GM06990 (cell line): ENCODE data around the gene RNLS.
"Not testable (repeated sequence)": the region's sequence is repeated elsewhere in the genome, so short reads cannot be mapped to it uniquely, and the experiment has no call there.

Experiments
- DNase-seq: peaks from one replicate; pipeline ENCODE4 v3.0.0-alpha.2; 2011; ENCODE audit not compliant: insufficient read length; ENCODE audit errors: extremely low read depth
- H3K27me3 ChIP-seq: replicated peaks from 2 replicates; pipeline ENCODE4 v1.6.0; 2011; ENCODE audit warnings: low read length; ENCODE audit not compliant: control insufficient read depth, insufficient read depth
- H3K36me3 ChIP-seq: 2 replicates; pipeline ENCODE4 v1.5.1; 2011; ENCODE audit warnings: low read length; ENCODE audit not compliant: control insufficient read depth, insufficient read depth
- H3K4me3 ChIP-seq: replicated peaks from 2 replicates; pipeline ENCODE4 v1.5.1; 2011; ENCODE audit warnings: low read depth, mild to moderate bottlenecking, control low read depth, low read length
- TF ChIP-seq, protein P1 (sequence below): IDR thresholded peaks from 2 replicates; pipeline ENCODE4 v1.5.1; 2011; ENCODE audit warnings: low read length, control low read depth, mild to moderate bottlenecking, inconsistent platforms; ENCODE audit not compliant: insufficient read depth, poor library complexity, severe bottlenecking

Gene RNLS

DNA sequence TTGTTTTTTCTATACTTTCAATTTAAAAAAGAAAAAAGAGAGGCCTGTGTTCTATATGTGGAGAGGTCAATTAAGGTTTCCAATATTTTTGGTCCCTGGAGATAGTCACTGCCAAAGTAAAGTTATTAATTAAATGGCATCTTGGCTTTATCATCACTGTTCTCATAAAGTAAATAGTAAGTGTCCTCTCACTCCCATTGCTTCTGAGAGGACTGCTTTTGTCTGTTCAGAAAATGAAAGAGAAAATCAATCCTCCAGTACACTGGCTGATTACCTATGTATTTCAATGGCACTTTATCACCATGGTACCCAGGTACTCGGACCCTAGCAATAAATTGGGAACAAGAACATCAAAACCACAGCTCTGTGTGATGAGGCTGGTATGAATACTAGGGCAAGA, 94.0 kb downstream of the RNLS start:
- TF ChIP-seq, protein P1, sequence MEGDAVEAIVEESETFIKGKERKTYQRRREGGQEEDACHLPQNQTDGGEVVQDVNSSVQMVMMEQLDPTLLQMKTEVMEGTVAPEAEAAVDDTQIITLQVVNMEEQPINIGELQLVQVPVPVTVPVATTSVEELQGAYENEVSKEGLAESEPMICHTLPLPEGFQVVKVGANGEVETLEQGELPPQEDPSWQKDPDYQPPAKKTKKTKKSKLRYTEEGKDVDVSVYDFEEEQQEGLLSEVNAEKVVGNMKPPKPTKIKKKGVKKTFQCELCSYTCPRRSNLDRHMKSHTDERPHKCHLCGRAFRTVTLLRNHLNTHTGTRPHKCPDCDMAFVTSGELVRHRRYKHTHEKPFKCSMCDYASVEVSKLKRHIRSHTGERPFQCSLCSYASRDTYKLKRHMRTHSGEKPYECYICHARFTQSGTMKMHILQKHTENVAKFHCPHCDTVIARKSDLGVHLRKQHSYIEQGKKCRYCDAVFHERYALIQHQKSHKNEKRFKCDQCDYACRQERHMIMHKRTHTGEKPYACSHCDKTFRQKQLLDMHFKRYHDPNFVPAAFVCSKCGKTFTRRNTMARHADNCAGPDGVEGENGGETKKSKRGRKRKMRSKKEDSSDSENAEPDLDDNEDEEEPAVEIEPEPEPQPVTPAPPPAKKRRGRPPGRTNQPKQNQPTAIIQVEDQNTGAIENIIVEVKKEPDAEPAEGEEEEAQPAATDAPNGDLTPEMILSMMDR, result no peak
- no peaks in the 10 kb centered on the region for H3K27me3 ChIP-seq
- no peaks in the 10 kb centered on the region for H3K36me3 ChIP-seq
- no peak overlapping the region for H3K4me3 ChIP-seq
- no peak for DNase-seq

DNA sequence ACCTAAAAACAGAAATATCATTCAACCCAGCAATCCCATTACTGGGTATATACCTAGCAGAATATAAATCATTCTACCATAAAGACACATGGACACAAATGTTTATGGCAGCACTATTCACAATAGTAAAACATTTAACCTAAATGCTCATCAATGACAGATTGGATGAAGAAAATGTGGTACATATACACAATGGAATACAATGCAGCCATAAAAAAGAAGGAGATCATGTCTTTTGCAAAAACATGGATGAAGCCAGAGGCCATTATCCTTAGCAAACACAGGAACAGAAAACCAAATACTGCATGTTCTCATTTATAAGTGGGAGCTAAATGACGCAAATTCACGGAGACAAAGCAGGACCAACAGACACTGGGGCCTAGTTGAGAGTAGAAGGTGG, 96.3 kb downstream of the RNLS start:
- not testable (repeated sequence) for H3K4me3 ChIP-seq, H3K27me3 ChIP-seq, DNase-seq, H3K36me3 ChIP-seq

DNA sequence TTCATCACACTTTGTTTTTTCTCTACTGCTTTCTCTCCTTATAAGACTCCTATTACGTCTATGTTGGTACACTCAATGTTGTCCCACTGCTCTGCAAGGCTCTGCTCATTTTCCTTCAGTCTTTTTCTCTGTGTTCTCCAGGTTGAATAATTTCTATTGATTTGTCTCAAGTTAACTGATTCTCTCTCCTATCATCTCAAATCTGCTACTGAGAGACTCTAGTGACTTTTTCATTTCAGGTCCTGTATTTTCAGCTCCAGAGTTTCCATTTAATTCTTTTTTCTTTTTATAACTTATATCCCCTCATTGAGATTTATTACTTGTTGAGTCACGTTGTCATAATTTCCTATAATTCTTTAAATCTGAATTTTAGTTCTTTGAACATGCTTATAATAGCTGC, 100.9 kb downstream of the RNLS start:
- H3K27me3 ChIP-seq, result no peaks in the 10 kb centered on the region
- H3K4me3 ChIP-seq, result no peak overlapping the region
- TF ChIP-seq, protein P1, result no peak
- no peaks in the 10 kb centered on the region for H3K36me3 ChIP-seq
- no peak for DNase-seq

DNA sequence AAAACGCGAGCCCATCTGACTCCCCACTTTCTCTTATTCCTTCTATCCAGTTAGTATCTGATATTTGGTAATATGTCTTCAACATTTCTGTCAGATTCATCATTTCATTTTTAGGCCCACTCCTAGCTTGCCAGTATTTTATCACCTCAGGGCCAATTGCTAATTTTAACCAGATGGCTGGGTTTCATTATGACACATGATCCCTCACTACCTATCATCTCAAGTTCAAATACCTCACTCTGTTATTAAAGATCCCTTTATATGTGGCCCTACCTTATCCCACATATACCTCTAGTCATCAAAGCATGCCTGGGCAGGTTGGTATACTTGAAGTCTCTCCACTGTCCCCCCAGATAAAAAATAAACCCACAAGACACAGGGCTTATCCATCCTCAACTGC, 104.9 kb downstream of the RNLS start:
- Histone ChIP-seq H3K27me3 (no peaks in the 10 kb centered on the region), H3K4me3 (no peak overlapping the region)

DNA sequence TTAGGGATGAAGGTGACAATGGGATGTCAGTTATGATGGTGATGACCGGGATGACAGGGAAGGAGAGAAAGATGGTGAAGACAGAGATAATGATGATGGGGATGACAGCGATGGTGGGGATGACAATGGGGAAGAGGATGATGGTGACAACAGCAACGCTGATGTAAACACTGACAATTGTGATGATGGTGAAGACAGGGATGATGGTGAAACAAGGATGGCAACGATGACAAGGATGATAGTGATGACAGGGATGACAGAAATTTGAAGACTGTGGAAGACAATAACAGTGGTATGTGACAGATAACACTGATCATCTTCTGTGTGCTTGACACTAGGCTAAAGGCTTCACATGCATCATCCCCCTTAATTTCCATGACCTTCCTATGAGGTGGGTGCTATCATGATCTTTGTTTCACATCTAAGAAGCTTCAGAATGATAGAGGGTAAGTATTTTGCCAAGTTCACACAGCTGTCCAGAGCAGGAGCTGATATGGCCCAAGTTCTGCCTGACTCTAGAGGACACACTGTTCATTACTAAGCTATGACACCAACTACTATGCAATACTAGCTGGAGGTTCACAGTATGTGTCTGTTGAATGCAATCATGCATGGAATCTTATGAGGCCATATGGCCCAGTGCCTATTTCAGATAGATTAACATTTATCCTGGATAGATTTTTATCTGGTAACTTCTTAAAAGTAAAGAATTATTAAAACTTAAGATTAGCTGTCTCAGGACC, 105.6 kb downstream of the RNLS start:
- no peaks in the 10 kb centered on the region for H3K27me3 ChIP-seq
- no peak for DNase-seq
- TF ChIP-seq, protein P1, result no peak
- H3K36me3 ChIP-seq, result no peaks in the 10 kb centered on the region
- H3K4me3 ChIP-seq, result no peak overlapping the region

More for the DNA sequence above, 104.9 kb downstream of the RNLS start:
- TF ChIP-seq, protein P1, result no peak
- DNase-seq, result no peak
- no peaks in the 10 kb centered on the region for H3K36me3 ChIP-seq

DNA sequence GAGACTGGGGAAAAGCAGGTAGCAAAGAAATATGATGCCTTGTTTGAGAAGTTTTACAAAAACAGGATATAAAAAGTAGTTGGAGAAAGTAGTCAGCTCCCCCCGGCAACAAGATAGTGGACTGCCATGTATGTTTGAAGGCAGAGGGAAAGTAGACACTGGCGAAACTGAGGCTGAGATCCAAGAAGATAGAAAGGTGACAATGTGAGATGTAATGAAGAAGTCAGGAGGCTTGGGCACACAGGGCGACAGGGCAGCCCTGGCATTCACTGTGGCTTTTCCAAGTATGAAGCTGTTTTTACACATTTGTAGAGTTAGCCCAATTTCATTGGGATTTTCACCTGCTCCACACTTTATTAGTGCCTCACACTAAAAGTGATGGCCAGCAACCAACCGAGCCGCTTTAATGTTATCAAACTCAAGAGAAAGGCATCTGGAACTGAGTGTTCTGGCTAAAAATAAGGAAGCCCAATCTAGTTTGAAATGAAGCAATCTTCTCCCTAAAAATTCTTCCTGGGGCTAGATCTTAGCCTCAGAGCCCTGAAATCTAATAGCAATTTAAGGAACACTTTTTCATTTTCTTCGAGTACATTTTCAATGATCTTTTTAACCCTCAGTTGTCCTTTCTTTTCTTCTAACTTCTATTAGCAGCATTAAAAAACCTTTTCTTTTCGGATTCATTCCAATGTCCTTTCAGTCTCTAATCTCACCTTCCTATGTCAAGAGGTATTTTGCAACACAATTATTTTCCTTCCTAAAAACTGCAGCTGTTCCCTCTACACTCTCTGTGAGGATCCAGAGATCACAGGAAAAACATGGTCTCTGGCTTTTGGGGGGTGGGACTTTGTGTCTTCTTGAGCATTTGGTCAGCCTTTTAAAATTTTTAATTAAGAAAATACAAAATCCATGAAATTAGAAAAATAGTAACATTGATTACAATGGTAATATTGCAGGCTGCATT, 108.0 kb downstream of the RNLS start:
- no peak for DNase-seq
- TF ChIP-seq, protein P1, result no peak
- H3K36me3 ChIP-seq, result no peaks in the 10 kb centered on the region
- H3K27me3 ChIP-seq, result no peaks in the 10 kb centered on the region
- no peak overlapping the region for H3K4me3 ChIP-seq
